PFSK-1 (cell line): ENCODE results near the gene YES1.

Experiments
- FOXP2 ChIP-seq: optimal IDR thresholded peaks from 2 replicates; pipeline ENCODE3; 2011; ENCODE audit warnings: borderline replicate concordance, control low read depth, inconsistent platforms; ENCODE audit not compliant: insufficient read depth; ENCODE audit errors: extremely low read length, extremely low read depth
- POLR2AphosphoS5 ChIP-seq: IDR thresholded peaks from 2 replicates; pipeline ENCODE4 v1.6.1; 2012; ENCODE audit warnings: low read depth, mild to moderate bottlenecking, control low read depth, low read length, moderate library complexity
- SIN3A ChIP-seq: IDR thresholded peaks from 2 replicates; pipeline ENCODE4 v1.6.1; 2012; ENCODE audit warnings: mild to moderate bottlenecking, low read length, moderate library complexity, borderline replicate concordance; ENCODE audit not compliant: insufficient read depth
- TAF1 ChIP-seq: IDR thresholded peaks from 2 replicates; pipeline ENCODE4 v1.6.1; 2012; ENCODE audit warnings: low read length, control low read depth, borderline replicate concordance; ENCODE audit not compliant: insufficient read depth
- TF ChIP-seq, protein P1 (sequence below), 2 experiments: IDR thresholded peaks; 2 replicates each; pipeline versions ENCODE4 v1.6.1 to v1.8.0; 2011 to 2012; ENCODE audit warnings: low read depth in 2 of 2, low read length in 2 of 2, control low read depth in 1 of 2, inconsistent platforms in 1 of 2, mild to moderate bottlenecking in 1 of 2, moderate library complexity in 1 of 2; ENCODE audit not compliant: insufficient read depth in 1 of 2

YES1 gene

GRCh38 chr18:811182-811891, 705 bp downstream of the YES1 start:
- TF ChIP-seq FOXP2 (no peak), POLR2AphosphoS5 (no peak), TAF1 (no peak), SIN3A (no peak)
- TF ChIP-seq, protein P1, sequence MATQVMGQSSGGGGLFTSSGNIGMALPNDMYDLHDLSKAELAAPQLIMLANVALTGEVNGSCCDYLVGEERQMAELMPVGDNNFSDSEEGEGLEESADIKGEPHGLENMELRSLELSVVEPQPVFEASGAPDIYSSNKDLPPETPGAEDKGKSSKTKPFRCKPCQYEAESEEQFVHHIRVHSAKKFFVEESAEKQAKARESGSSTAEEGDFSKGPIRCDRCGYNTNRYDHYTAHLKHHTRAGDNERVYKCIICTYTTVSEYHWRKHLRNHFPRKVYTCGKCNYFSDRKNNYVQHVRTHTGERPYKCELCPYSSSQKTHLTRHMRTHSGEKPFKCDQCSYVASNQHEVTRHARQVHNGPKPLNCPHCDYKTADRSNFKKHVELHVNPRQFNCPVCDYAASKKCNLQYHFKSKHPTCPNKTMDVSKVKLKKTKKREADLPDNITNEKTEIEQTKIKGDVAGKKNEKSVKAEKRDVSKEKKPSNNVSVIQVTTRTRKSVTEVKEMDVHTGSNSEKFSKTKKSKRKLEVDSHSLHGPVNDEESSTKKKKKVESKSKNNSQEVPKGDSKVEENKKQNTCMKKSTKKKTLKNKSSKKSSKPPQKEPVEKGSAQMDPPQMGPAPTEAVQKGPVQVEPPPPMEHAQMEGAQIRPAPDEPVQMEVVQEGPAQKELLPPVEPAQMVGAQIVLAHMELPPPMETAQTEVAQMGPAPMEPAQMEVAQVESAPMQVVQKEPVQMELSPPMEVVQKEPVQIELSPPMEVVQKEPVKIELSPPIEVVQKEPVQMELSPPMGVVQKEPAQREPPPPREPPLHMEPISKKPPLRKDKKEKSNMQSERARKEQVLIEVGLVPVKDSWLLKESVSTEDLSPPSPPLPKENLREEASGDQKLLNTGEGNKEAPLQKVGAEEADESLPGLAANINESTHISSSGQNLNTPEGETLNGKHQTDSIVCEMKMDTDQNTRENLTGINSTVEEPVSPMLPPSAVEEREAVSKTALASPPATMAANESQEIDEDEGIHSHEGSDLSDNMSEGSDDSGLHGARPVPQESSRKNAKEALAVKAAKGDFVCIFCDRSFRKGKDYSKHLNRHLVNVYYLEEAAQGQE (IDR thresholded peaks at IDR 0.05; ENCODE audit: insufficient read depth in 1 of 2, low read depth in 2 of 2, low read length in 2 of 2): no peak

GRCh38 chr18:809985-810642, 1.9 kb downstream of the YES1 start:
- no peak for TF ChIP-seq TAF1

GRCh38 chr18:808502-808901, 3.5 kb downstream of the YES1 start:
- TF ChIP-seq TAF1 (no peak), SIN3A (no peak), FOXP2 (no peak), POLR2AphosphoS5 (no peak)
- TF ChIP-seq, protein P1 (IDR thresholded peaks at IDR 0.05; ENCODE audit: insufficient read depth in 1 of 2, low read depth in 2 of 2, low read length in 2 of 2): no peak

DNA sequence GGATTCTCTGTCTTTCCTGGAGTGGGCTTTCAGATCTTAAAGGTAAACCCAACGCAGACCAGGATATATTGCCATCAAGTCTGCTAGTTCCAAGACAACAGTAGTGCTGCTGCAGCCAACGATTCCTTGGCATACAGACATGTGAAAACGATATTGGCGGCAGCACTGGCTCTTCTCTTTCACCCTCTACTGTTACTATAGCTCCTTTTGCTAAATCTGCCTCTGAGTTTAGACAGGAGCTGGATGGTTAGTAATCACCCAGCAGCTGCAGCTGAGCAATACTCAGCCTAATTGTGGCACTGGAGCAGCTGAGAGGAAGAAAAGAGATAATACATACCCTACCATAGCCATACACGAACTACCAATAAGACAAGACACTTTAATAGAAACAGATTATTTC, 4.0 kb downstream of the YES1 start:
- TF ChIP-seq FOXP2 (no peak), TAF1 (no peak), SIN3A (no peak), POLR2AphosphoS5 (no peak)
- TF ChIP-seq, protein P1 (IDR thresholded peaks at IDR 0.05; ENCODE audit: insufficient read depth in 1 of 2, low read depth in 2 of 2, low read length in 2 of 2): no peak

GRCh38 chr18:805755-806110, 6.3 kb downstream of the YES1 start:
- TF ChIP-seq SIN3A (no peak), POLR2AphosphoS5 (no peak), FOXP2 (no peak), TAF1 (no peak)
- TF ChIP-seq, protein P1 (IDR thresholded peaks at IDR 0.05; ENCODE audit: insufficient read depth in 1 of 2, low read depth in 2 of 2, low read length in 2 of 2): no peak
